Neural cell (in vitro differentiated cells): ENCODE results near the gene SRGAP3. TPM values are rescaled to one million over a fixed set of nuclear protein-coding genes. Genes with fewer than 3 reads are reported as not detected.

ENCODE experiments used
- H2AFZ ChIP-seq: fragments of 200-600, 300-800 bp; sonication (generic), shearing (Covaris generic); 2 replicates; pipeline ENCODE4 v1.6.0; 2014; ENCODE audit warnings: low read depth, mild to moderate bottlenecking, antibody characterized with exemption, low read length, moderate library complexity
- H3F3A ChIP-seq: fragments of 200-600 bp; shearing (Covaris generic); 2 replicates; pipeline ENCODE4 v1.6.1; 2016; ENCODE audit warnings: mild to moderate bottlenecking, moderate library complexity, mixed read lengths, antibody characterized with exemption, low read length; ENCODE audit not compliant: insufficient read depth, poor library complexity, severe bottlenecking
- H3K27ac ChIP-seq: fragments of 200-600, 300-800 bp; sonication (generic), shearing (Covaris generic); 2 replicates; pipeline ENCODE4 v1.5.1; 2014; ENCODE audit warnings: mild to moderate bottlenecking, low read length, moderate library complexity
- H3K27me3 ChIP-seq: fragments of 300-800, 200-600 bp; sonication (generic), shearing (Covaris generic); 2 replicates; pipeline ENCODE4 v1.6.0; 2014; ENCODE audit warnings: mild to moderate bottlenecking, low read depth, low read length, moderate library complexity; ENCODE audit not compliant: insufficient read depth
- H3K36me3 ChIP-seq: fragments of 300-800, 200-600 bp; sonication (generic), shearing (Covaris generic); 2 replicates; pipeline ENCODE4 v1.5.1; 2014; ENCODE audit warnings: mild to moderate bottlenecking, antibody characterized with exemption, low read length, moderate library complexity; ENCODE audit not compliant: insufficient read depth
- H3K4me2 ChIP-seq: fragments of 300-800, 200-600 bp; sonication (generic), shearing (Covaris generic); 2 replicates; pipeline ENCODE4 v1.6.0; 2014; ENCODE audit warnings: mild to moderate bottlenecking, low read length
- H3K4me3 ChIP-seq: fragments of 300-800, 200-600 bp; sonication (generic), shearing (Covaris generic); 2 replicates; pipeline ENCODE4 v1.5.1; 2014; ENCODE audit warnings: mild to moderate bottlenecking, low read length, moderate library complexity
- H3K79me2 ChIP-seq: fragments of 200-600 bp; shearing (Covaris generic); replicated peaks from 2 replicates; pipeline ENCODE4 v1.6.0; 2014; ENCODE audit warnings: mild to moderate bottlenecking, low read length, moderate library complexity; ENCODE audit not compliant: insufficient read depth
- H3K9ac ChIP-seq: fragments of 300-800, 200-600 bp; sonication (generic), shearing (Covaris generic); 2 replicates; pipeline ENCODE4 v1.6.1; 2016; ENCODE audit warnings: mild to moderate bottlenecking, low read length, mixed read lengths
- H3K9me2 ChIP-seq: fragments of 200-600 bp; shearing (Covaris generic); 2 replicates; pipeline ENCODE4 v1.6.1; 2016; ENCODE audit warnings: mild to moderate bottlenecking, low read length, mixed read lengths; ENCODE audit not compliant: insufficient read depth
- H3K9me3 ChIP-seq: fragments of 200-600, 300-800 bp; sonication (generic), shearing (Covaris generic); 2 replicates; pipeline ENCODE4 v1.6.1; 2016; ENCODE audit warnings: mild to moderate bottlenecking, mixed run types, low read length, moderate library complexity, mixed read lengths
- H4K20me1 ChIP-seq: fragments of 200-600 bp; shearing (Covaris generic); 2 replicates; pipeline ENCODE4 v1.6.1; 2016; ENCODE audit warnings: mild to moderate bottlenecking, mixed run types; ENCODE audit not compliant: insufficient read depth
- EP300 ChIP-seq: fragments of 450-650 bp; conservative IDR thresholded peaks from 2 replicates; pipeline ENCODE4 v1.6.1; 2014; ENCODE audit warnings: antibody characterized with exemption, mild to moderate bottlenecking, moderate library complexity; ENCODE audit not compliant: poor library complexity, severe bottlenecking
- EZH2 ChIP-seq: fragments of 200-600, 300-800 bp; shearing (Covaris generic), sonication (generic); IDR thresholded peaks from 2 replicates; pipeline ENCODE4 v1.6.1; 2014; ENCODE audit warnings: antibody characterized with exemption, low read length, borderline replicate concordance, mild to moderate bottlenecking; ENCODE audit not compliant: insufficient read depth, poor library complexity, severe bottlenecking
- MXI1 ChIP-seq: fragments of 450-650 bp; conservative IDR thresholded peaks from 2 replicates; pipeline ENCODE4 v1.6.1; 2014; ENCODE audit warnings: antibody characterized with exemption, mild to moderate bottlenecking; ENCODE audit not compliant: poor library complexity, severe bottlenecking
- POLR2AphosphoS5 ChIP-seq: IDR thresholded peaks from 2 replicates; pipeline ENCODE4 v1.6.1; 2012
- RAD21 ChIP-seq: fragments of 450-650 bp; conservative IDR thresholded peaks from 2 replicates; pipeline ENCODE4 v1.6.1; 2014; ENCODE audit warnings: antibody characterized with exemption, mild to moderate bottlenecking, moderate library complexity
- SMC3 ChIP-seq: fragments of 450-650 bp; conservative IDR thresholded peaks from 2 replicates; pipeline ENCODE4 v1.6.1; 2014; ENCODE audit warnings: antibody characterized with exemption, mild to moderate bottlenecking, moderate library complexity; ENCODE audit not compliant: poor library complexity
- TAF1 ChIP-seq: IDR thresholded peaks from 2 replicates; pipeline ENCODE4 v1.6.1; 2012; ENCODE audit warnings: low read depth
- polyA plus RNA-seq: library from polyadenylated mRNA; depleted of rRNA; stranded (reverse); fragments of >200 nt; gene quantifications from 2 replicates; pipeline ENCODE4 v1.2.3, GENCODE V29; 2014
- TF ChIP-seq, protein P1 (sequence below): fragments of 450-650 bp; IDR thresholded peaks from 2 replicates; pipeline ENCODE4 v1.5.1; 2014; ENCODE audit warnings: antibody characterized with exemption, mild to moderate bottlenecking, moderate library complexity; ENCODE audit not compliant: poor library complexity, severe bottlenecking
- TF ChIP-seq, protein P2 (sequence below): IDR thresholded peaks from 2 replicates; pipeline ENCODE4 v1.6.1; 2012; ENCODE audit warnings: borderline replicate concordance

Gene SRGAP3
- polyA plus RNA-seq, 1 donor from 2014 or later, result 31.5 TPM

DNA sequence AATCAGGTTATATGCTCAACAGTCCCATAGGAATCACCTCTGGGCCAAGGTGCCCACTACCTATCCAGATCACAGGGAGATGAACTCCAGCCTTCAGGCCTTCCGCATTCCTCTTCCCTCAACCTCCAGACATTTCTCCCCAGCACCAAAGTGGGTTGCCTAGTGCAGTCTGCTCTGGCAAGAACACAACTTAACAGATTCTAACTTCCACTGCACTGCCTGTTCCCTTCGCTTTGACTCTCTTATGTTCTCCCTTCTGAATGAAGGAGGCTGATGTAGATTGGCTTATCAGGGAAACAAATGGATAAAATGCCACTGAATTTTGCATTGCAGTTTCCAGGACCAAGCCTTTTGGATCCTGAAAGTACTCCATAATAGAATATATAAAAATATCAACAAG is 106.3 kb downstream of the SRGAP3 start:
- H3K27ac ChIP-seq, result no peak overlapping the region
- TF ChIP-seq RAD21, result no peak
- no peak for TF ChIP-seq TAF1
- TF ChIP-seq, protein P1, sequence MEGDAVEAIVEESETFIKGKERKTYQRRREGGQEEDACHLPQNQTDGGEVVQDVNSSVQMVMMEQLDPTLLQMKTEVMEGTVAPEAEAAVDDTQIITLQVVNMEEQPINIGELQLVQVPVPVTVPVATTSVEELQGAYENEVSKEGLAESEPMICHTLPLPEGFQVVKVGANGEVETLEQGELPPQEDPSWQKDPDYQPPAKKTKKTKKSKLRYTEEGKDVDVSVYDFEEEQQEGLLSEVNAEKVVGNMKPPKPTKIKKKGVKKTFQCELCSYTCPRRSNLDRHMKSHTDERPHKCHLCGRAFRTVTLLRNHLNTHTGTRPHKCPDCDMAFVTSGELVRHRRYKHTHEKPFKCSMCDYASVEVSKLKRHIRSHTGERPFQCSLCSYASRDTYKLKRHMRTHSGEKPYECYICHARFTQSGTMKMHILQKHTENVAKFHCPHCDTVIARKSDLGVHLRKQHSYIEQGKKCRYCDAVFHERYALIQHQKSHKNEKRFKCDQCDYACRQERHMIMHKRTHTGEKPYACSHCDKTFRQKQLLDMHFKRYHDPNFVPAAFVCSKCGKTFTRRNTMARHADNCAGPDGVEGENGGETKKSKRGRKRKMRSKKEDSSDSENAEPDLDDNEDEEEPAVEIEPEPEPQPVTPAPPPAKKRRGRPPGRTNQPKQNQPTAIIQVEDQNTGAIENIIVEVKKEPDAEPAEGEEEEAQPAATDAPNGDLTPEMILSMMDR, result no peak
- no peak for TF ChIP-seq SMC3
- no peak for TF ChIP-seq EP300
- H3K79me2 ChIP-seq, result peaks cover 12% of the 10 kb centered on the region

DNA sequence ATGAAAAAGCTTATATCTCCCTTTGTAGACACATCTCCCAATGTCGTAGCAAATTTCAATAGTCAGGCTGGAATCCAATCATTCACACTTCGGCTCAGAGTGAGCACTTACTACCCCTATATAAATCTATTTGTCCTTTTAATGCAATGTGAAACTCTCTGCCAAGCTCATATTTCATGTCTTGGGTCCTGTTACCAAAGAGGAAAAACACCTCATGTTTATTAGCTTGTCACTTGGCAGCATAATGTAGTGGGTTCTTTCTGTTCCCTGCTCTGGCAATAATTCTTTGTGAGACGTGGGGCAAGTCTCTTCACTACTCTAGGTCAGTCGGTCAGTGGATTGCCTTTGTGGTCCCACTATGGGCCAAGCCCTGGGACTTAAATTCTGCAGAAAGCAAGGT is 107.1 kb downstream of the SRGAP3 start:
- Histone ChIP-seq H3K4me2 (no peak overlapping the region), H3K36me3 (no peaks in the 10 kb centered on the region), H3K4me3 (no peak overlapping the region), H3K9me2 (no peaks in the 10 kb centered on the region), H3K27ac (no peak overlapping the region), H3K27me3 (no peaks in the 10 kb centered on the region), H3K79me2 (peaks cover 12% of the 10 kb centered on the region), H3K9ac (no peak overlapping the region), H4K20me1 (no peaks in the 10 kb centered on the region), H2AFZ (no peak overlapping the region), H3K9me3 (no peaks in the 10 kb centered on the region), H3F3A (no peaks in the 10 kb centered on the region)
- TF ChIP-seq SMC3 (no peak), MXI1 (no peak), TAF1 (no peak), RAD21 (no peak), EZH2 (no peak), POLR2AphosphoS5 (no peak), EP300 (no peak)
- TF ChIP-seq, protein P2, sequence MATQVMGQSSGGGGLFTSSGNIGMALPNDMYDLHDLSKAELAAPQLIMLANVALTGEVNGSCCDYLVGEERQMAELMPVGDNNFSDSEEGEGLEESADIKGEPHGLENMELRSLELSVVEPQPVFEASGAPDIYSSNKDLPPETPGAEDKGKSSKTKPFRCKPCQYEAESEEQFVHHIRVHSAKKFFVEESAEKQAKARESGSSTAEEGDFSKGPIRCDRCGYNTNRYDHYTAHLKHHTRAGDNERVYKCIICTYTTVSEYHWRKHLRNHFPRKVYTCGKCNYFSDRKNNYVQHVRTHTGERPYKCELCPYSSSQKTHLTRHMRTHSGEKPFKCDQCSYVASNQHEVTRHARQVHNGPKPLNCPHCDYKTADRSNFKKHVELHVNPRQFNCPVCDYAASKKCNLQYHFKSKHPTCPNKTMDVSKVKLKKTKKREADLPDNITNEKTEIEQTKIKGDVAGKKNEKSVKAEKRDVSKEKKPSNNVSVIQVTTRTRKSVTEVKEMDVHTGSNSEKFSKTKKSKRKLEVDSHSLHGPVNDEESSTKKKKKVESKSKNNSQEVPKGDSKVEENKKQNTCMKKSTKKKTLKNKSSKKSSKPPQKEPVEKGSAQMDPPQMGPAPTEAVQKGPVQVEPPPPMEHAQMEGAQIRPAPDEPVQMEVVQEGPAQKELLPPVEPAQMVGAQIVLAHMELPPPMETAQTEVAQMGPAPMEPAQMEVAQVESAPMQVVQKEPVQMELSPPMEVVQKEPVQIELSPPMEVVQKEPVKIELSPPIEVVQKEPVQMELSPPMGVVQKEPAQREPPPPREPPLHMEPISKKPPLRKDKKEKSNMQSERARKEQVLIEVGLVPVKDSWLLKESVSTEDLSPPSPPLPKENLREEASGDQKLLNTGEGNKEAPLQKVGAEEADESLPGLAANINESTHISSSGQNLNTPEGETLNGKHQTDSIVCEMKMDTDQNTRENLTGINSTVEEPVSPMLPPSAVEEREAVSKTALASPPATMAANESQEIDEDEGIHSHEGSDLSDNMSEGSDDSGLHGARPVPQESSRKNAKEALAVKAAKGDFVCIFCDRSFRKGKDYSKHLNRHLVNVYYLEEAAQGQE, result no peak
- TF ChIP-seq, protein P1, result no peak

More for the DNA sequence above, 106.3 kb downstream of the SRGAP3 start:
- H3K4me2 ChIP-seq, result no peak overlapping the region
- no peaks in the 10 kb centered on the region for H3K27me3 ChIP-seq
- H3K4me3 ChIP-seq, result no peak overlapping the region
- H2AFZ ChIP-seq, result no peak overlapping the region
- no peaks in the 10 kb centered on the region for H3K36me3 ChIP-seq
- no peaks in the 10 kb centered on the region for H3K9me3 ChIP-seq
- no peaks in the 10 kb centered on the region for H3F3A ChIP-seq
- no peaks in the 10 kb centered on the region for H3K9me2 ChIP-seq
- no peak overlapping the region for H3K9ac ChIP-seq
- H4K20me1 ChIP-seq, result no peaks in the 10 kb centered on the region
